ES-I3 (cell line): ENCODE measurements around the gene SNRNP48.

ENCODE experiments used
- H3K36me3 ChIP-seq: 2 replicates; pipeline ENCODE4 v1.6.1; 2013; ENCODE audit warnings: mild to moderate bottlenecking, low read length, control low read depth, moderate library complexity; ENCODE audit not compliant: insufficient read depth
- H3K4me1 ChIP-seq: 2 replicates; pipeline ENCODE4 v1.6.1; 2013; ENCODE audit warnings: mild to moderate bottlenecking, control low read depth, low read length; ENCODE audit not compliant: insufficient read depth
- H3K9ac ChIP-seq: 2 replicates; pipeline ENCODE4 v1.6.1; 2013; ENCODE audit warnings: low read depth, mild to moderate bottlenecking, low read length, moderate library complexity
- H3K9me3 ChIP-seq: 2 replicates; pipeline ENCODE4 v1.6.1; 2013; ENCODE audit warnings: mild to moderate bottlenecking, low read length, moderate library complexity; ENCODE audit not compliant: control insufficient read depth, insufficient read depth

Gene SNRNP48

DNA sequence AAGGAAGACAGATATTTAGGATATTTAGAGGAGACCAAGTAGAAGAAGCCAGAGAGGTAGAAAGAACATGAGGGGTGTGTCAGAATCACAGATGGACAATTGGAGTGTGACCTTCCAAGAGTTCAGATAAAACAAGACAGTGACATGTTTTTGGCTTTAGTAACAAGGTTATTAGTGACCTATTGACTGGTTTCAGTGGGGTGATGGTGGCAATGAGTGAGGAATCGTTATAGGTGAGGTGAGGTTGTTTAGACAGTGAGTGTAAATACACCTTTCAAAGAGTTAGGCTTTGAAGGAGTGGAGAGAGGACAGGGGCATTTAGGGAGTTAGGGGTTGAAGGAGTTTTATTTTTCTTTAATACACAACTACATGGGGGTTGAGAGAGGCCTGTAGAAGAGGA is 3.2 kb downstream of the SNRNP48 start:
- Histone ChIP-seq H3K36me3 (peaks cover 11% of the 10 kb centered on the region), H3K9ac (no peak overlapping the region), H3K9me3 (no peaks in the 10 kb centered on the region), H3K4me1 (peaks cover 9% of the 10 kb centered on the region; the same call in 1 of the 2 replicates)

DNA sequence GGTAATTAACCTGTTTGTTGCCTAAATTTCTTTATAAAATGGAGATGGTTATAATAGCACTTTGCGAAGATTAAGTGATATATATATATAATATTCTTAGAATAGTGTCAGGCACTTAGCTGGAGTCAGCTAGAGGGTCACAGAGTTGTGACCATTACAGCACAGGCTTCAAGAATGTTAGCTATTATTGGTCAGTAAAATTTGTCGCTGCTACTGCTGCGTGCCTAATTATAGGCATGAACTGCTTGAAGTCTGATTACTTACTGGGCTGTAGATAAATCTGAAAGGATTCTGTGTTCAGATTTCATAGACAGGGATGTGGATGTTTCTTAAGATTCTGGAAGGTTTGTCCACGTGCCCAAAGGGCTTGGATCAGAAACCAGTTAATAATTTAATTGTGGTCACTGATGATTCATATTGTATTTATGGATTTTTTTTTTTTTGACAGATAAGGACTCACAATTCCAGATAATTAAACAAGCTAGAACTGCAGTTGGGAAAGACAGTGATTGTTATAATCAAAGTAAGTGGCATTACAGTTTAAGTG is 4.7 kb downstream of the SNRNP48 start:
- Histone ChIP-seq H3K9me3 (no peaks in the 10 kb centered on the region), H3K4me1 (peaks cover 9% of the 10 kb centered on the region; the same call in 1 of the 2 replicates), H3K9ac (no peak overlapping the region), H3K36me3 (peaks cover 11% of the 10 kb centered on the region)

DNA sequence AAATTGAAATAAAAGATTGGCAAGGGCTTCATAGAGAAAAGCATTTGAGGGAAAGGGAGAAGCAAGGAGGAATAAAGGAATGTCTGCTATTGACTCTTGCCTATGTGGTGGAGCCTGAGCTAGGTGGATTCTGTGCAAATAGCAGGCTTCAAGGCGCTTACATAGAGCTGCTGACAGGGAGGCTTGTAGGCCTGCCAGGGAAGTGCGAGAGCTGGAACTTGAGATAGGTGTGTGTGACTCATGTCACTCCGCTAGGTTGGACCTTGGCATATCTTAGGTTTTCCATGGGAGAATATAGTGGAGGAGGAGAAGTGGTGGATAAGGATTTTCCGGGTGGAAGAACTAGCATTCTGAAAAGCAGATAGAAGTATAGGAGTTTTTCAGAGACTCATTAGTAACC is 14.0 kb downstream of the SNRNP48 start:
- Histone ChIP-seq H3K36me3 (peaks cover 28% of the 10 kb centered on the region), H3K9me3 (no peaks in the 10 kb centered on the region), H3K4me1 (no peaks in the 10 kb centered on the region; the same call in 1 of the 2 replicates), H3K9ac (no peak overlapping the region)

DNA sequence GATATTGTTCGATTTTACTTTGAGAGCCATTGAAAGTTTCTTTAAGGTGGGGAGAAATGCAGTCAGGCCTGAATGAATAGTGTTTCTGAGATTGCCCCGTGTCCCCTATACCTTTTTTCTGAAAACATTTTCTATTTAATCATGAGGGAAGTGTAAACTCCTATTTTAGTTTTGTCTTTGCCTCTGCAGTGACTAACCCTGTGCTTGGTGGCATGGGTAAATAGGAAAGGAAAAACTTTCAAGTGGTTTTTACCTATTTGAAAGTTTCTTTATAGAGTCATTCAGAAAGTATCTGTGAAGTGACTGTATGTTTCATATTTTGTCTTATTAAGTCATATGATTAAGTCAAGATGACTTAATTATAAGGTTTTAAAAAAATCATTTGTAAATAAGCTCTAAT is 14.5 kb downstream of the SNRNP48 start:
- Histone ChIP-seq H3K4me1 (no peaks in the 10 kb centered on the region; the same call in 1 of the 2 replicates), H3K36me3 (peaks cover 28% of the 10 kb centered on the region), H3K9me3 (no peaks in the 10 kb centered on the region), H3K9ac (no peak overlapping the region)

DNA sequence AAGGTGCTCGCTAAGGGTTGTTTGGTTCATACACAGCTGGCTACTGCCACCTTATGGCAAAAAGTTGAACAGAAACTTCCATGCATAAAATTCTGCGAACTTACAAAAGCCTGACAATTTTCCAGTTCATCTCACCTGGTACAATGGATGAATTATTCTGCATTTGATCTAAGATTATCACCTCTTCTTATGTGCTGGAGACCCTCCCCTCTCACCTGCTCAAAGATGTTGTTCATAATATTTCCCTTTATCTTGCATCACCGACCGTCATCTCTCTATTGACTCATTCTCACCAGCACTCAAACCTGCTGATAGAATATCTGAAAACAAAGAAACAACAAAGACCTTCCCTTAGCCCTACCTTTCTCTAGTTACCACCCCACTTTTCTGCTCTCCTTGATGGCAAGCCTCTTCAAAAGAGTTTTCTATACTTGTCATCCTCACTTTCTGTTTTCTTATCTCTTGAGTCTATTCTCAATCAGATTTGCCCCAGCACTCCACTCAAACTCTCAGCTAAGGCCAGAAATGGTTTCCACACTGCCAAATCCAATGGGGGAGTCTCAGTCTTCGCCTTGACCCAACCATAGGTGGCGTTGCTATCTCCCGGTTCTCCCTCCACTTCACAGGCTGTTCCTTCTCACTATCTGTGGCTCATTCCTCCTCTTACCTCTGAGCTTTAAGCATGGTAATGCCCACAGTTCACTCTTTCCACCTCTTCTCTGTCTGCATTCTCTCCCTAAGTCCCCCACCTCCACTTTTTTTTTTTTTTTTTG is 25.8 kb downstream of the SNRNP48 start:
- Histone ChIP-seq H3K4me1 (peaks cover 6% of the 10 kb centered on the region; the same call in 1 of the 2 replicates), H3K9me3 (no peaks in the 10 kb centered on the region), H3K9ac (no peak overlapping the region), H3K36me3 (peaks cover 8% of the 10 kb centered on the region; the same call in 1 of the 2 replicates)

DNA sequence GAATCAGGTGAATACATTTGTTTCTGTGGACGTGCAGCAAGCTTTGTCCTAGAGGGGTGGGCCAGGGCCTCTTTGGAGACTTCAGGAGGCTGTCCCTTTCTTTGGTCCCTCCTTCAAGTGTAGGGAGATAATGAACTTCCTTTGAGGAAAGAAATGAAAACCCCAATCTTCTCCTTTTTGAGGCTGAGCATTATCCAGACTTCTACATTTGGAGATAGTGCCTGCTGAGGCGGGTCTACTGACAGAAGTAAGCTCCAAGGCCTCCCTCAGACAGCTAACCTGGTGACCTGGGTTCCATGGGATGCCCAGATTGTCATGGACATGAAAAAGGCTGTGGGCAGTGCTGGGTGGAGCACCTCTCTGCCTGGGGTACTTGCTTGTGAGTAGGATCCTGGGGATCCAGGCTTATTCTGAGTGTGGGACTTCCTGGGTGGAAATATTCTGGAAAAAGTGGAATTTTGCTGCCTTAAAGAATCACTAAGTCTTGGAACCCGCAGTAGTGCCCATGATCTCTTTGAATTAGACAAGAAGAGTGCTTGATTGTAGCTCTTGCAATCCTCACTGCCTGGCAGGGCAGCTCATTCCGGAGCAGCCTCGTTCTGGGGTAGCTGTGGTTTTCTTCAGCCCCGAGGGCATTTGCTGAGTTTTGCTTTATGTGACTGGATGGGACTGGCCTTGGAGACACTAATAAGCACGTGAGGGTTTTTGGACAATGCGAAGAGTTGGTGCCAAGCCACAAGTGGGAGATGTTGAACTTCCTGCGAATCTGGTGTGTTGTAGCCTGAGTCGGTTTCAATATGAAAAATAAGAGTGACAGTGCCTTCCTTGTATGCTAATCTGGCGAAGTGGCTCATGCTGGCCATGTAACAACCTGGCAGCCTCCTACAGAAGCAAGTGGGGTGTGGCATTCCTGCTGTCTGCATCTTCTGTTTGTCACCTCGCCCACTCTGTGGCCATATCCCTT is 28.1 kb downstream of the SNRNP48 start:
- Histone ChIP-seq H3K9me3 (no peaks in the 10 kb centered on the region), H3K9ac (no peak overlapping the region), H3K36me3 (peaks cover 3% of the 10 kb centered on the region; the same call in 1 of the 2 replicates)

DNA sequence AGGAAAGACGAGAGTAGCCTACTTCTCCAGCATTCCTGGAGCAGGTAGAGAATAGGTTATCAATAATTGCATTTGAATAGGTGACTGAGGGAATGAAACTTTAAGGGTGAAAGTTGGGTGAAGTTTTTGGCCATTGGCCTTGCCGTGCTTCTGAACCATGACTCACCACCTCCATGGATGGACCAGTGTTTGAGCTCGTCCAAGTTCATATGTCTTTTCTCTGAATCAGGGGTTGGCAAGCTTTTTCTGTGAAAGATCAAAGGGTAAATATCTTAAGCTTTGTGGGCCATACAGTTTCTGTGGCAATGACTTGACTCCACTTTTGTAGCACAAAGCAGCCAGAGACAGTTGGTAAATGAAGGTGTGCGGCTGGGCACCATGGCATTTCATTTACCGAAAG is 31.8 kb downstream of the SNRNP48 start:
- H3K9ac ChIP-seq: no peak overlapping the region
- H3K36me3 ChIP-seq: no peaks in the 10 kb centered on the region
- no peaks in the 10 kb centered on the region for H3K9me3 ChIP-seq
- H3K4me1 ChIP-seq: peaks cover 7% of the 10 kb centered on the region

More for the DNA sequence above, 28.1 kb downstream of the SNRNP48 start:
- H3K4me1 ChIP-seq: peaks cover 6% of the 10 kb centered on the region; the same call in 1 of the 2 replicates

DNA sequence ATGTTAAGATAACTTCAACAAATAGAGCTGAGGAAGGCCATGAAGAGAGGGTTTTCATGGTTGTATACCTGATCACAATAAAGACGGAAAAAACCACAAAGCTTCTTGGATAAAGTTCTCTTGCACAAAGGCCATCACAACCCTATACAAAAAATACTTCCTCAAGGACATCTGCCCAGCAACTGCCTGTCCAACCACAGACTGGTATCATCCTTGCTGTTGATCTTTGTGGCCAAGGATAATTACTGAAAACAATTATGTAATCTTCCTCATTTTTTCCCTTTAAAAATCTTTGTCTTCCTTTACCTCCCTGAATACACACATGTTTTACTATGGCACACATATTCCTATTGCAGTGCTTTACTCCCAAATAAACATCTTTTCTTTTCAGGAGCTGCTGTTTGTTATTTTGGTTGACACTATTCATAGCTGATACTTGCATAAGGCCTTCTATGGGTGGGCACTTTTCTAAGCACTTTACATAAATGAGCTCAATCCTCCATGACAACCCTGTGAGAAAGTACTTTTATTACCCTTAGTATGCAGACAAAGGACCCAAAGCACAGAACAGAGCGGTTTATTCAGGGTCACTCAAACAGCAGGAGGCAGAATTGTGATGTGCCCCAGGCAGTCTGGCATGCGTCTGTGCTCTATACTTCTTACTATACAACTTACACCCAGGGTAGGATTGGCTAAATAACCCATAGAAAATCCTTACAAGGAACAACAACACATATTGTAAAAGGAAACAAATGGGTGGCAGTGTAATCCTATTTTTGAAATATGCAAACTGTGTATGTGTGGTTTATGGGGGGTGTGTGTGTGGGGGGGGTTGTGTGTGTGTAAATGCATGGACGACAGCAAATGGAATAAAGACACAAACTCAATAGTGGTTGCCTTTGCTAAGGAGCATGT is 35.1 kb downstream of the SNRNP48 start:
- Histone ChIP-seq H3K36me3 (no peaks in the 10 kb centered on the region), H3K9ac (no peak overlapping the region), H3K9me3 (no peaks in the 10 kb centered on the region), H3K4me1 (peaks cover 7% of the 10 kb centered on the region; the same call in 1 of the 2 replicates)

DNA sequence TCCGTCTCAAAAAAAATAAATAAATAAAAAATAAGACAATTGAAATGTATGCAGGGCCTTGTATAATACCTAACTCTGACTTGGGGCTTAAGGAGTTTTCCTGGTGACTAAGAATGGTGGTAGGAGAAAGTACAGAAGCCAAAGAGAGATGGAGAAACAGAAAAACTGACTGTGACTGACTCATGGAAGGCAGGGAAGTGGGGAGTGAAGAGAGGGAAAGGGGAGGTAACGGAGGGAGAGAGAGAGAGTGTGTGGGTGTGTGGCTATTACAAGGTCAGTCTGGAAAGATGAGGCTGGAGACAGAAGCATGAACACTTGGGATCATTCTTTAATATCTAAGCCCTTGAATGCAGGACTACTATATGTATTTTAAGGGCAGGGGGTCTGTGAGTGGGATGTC is 38.5 kb downstream of the SNRNP48 start:
- Histone ChIP-seq H3K36me3 (no peaks in the 10 kb centered on the region), H3K9ac (no peak overlapping the region), H3K9me3 (no peaks in the 10 kb centered on the region), H3K4me1 (peaks cover 7% of the 10 kb centered on the region; the same call in 1 of the 2 replicates)

DNA sequence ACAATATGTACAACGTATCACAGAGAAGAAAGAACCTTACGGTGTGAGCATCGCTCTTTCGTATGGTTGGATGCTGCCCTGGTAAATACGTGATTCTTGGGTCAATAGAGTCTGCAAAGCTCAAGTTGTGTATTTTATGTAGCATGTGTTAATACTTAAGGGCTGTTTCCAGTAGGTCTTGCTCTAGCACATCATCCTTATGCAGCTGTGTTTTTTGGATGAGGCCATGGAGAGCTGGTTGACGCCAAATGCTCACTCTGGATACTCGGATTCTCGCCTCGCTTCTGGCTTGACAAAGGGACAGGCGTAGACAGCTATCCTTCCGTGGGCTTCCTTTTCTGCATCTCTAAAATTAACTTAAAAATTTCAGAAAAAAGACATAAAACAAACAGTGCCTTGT is 38.9 kb downstream of the SNRNP48 start:
- H3K9ac ChIP-seq: no peak overlapping the region
- no peaks in the 10 kb centered on the region for H3K9me3 ChIP-seq
- peaks cover 7% of the 10 kb centered on the region; the same call in 1 of the 2 replicates for H3K4me1 ChIP-seq
- no peaks in the 10 kb centered on the region for H3K36me3 ChIP-seq

DNA sequence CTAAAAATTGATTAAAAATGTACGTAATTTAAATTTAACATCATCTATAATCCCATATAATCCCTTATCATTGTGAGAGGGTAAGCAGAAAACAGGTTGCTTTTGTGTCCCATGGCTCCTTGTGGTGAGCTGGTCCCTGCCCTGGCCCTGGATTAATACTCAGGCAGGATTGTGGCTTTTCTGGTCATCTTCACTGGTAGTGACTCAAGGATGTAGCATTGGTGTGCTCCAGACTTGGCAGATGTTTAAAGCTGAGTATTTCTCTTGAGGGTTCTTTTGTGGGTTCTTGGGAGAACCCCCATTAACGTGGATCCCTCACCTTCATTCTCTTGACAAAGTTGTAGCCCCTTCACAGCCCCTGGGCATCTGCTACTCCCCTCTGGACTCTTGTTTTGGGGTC is 39.3 kb downstream of the SNRNP48 start:
- Histone ChIP-seq H3K36me3 (no peaks in the 10 kb centered on the region), H3K9ac (no peak overlapping the region), H3K4me1 (peaks cover 7% of the 10 kb centered on the region; the same call in 1 of the 2 replicates), H3K9me3 (no peaks in the 10 kb centered on the region)

DNA sequence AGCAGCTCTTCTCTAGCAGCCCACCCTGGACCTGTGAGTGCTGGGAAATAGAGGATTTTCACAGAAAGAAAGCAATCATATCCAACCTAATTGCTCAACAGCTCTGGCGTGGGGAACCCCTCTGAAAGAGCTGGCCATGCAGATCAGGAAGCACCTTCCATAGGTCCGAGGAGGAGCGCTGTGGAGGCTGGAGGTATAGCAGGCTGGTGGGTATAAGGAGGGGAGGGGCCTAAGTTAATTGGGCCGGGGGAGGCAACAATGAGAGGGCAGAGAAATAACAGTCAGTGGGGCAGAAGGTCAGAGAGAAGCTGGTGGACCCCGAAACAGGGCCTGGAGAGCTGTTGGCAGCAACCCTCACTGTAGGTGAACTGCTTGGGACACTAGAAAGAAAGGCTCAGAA is 40.8 kb downstream of the SNRNP48 start:
- Histone ChIP-seq H3K36me3 (no peaks in the 10 kb centered on the region), H3K9me3 (no peaks in the 10 kb centered on the region), H3K9ac (no peak overlapping the region), H3K4me1 (no peaks in the 10 kb centered on the region)

DNA sequence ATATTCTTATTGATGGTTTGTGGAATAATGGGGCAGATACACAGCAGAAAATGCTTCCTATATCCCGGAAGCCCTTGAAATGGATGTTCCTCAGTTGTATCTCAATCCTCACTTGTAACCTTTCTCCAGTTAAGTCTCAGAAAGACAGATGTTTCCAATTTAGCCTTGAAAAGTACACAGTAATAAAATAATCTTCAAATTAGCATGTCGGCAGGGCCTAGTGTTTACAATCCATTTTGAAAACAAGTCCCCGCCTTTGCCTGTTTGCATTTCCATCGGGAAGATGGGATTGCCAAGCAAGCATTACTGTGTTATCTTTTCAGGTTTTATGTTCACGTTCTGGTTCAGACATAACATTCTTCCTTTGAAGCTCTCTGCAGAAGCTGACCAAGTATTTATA is 41.5 kb downstream of the SNRNP48 start:
- Histone ChIP-seq H3K9ac (no peak overlapping the region), H3K36me3 (no peaks in the 10 kb centered on the region; the same call in 1 of the 2 replicates), H3K4me1 (no peaks in the 10 kb centered on the region), H3K9me3 (no peaks in the 10 kb centered on the region)
